Tibial nerve (tissue), 4 donors: ENCODE results near the gene LRRC8C. TPM values are rescaled to one million over a fixed set of nuclear protein-coding genes. Genes with fewer than 3 reads are reported as not detected.

Source experiments
- DNase-seq, 2 donors: peaks; one replicate each; pipeline ENCODE4 v3.0.0-alpha.2; 2019; ENCODE audit warnings: low spot score in 2 of 2
- H3K27ac ChIP-seq, 4 donors: fragments of 200-600 bp; sonication (generic) in 3 of 4; one replicate each; pipeline ENCODE4 v1.5.1; 2017 to 2019; ENCODE audit warnings: mild to moderate bottlenecking in 1 of 4
- H3K27me3 ChIP-seq, 2 donors: fragments of 200-600 bp; sonication (generic) in 1 of 2; one replicate each; pipeline versions ENCODE4 v1.5.1 to v1.6.0; 2017 to 2019
- H3K36me3 ChIP-seq, 3 donors: fragments of 200-600 bp; sonication (generic); one replicate each; pipeline ENCODE4 v1.5.1; 2018 to 2019
- H3K4me1 ChIP-seq, 4 donors: fragments of 200-600 bp; sonication (generic) in 3 of 4; one replicate each; pipeline ENCODE4 v1.5.1; 2017 to 2019
- H3K4me3 ChIP-seq, 4 donors: fragments of 200-600 bp; sonication (generic) in 3 of 4; one replicate each; pipeline ENCODE4 v1.5.1; 2017 to 2019; ENCODE audit warnings: mild to moderate bottlenecking in 1 of 4, moderate library complexity in 1 of 4
- H3K9me3 ChIP-seq, 4 donors: fragments of 200-600 bp; sonication (generic) in 3 of 4; one replicate each; pipeline ENCODE4 v1.5.1; 2017 to 2019
- EP300 ChIP-seq, 2 donors: sonication (generic); formaldehyde crosslinking; IDR thresholded peaks; one replicate each; pipeline ENCODE4 v1.6.1; 2017; ENCODE audit warnings: antibody characterized with exemption in 2 of 2, mild to moderate bottlenecking in 1 of 2
- POLR2A ChIP-seq, 2 donors: fragments of 450-650 bp; IDR thresholded peaks; one replicate each; pipeline ENCODE4 v1.6.1; 2017; ENCODE audit warnings: antibody characterized with exemption in 2 of 2, mild to moderate bottlenecking in 2 of 2, moderate library complexity in 2 of 2
- WGBS, 2 donors: methylation state at CpG; one replicate each; pipeline ENCODE4 v1.1.5; 2018; 5-methylcytosine and 5-hydroxymethylcytosine counted together
- total RNA-seq, 4 donors: library from RNA; depleted of rRNA; stranded (reverse); fragments of >200 nt; gene quantifications; one replicate each; pipeline ENCODE4 v1.1.0, GENCODE V29; 2016
- TF ChIP-seq, protein P1 (sequence below), 5 experiments: fragments of 200-600 bp in 3 of 5; fragments of 450-650 bp in 2 of 5; sonication (generic) in 3 of 5; IDR thresholded peaks; one replicate each; pipeline ENCODE4 v1.5.1; 2016 to 2019; ENCODE audit warnings: antibody characterized with exemption in 5 of 5, mild to moderate bottlenecking in 3 of 5, moderate library complexity in 2 of 5

Gene LRRC8C
- total RNA-seq, 4 donors from 2014 or later = 16.5 to 23.8 (median 20.2) TPM

DNA sequence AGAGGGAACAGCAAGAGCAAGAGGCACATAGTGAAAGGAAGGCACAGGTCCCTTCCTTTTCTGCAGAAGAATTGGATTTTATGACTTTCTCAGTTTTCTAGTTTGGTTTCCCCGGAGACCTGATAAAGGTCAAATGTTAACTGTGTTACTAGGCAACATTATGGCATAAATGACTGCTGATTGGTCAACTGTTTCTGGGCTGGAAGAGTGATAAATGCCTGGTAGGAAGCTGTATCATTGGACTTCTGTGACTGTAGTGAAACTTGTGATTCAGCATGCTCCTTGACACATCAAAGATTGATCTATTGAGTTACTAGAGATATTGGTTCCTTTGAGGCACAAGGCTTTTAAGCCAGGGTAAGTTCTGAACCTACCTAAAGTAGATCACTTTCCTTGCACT lies 55.7 kb downstream of the LRRC8C start:
- 60 to 72% methylated on average over 1 of the region's 1 CpG for WGBS, 2 donors

DNA sequence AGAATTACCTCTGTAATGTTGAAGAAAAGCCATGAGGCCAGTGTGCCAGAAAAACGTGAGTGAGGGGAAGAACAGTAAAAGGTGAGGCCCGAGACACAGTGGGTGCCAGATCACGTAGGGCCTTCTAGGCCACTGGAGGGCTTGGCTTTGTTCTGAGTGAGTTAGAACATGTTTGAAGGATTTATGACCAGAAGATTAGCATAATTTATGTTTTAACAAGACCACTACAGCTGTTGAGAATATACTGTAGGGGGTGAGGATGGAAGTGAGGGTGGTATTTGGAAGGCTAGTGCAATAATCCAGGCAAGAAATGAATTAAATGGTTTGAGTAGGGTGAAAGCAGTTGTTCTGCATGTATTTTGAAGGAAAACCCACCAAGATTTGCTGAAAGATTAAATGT lies 56.3 kb downstream of the LRRC8C start:
- H3K4me1 ChIP-seq = peaks cover 0 to 24% (median 7%) of the 10 kb centered on the region in 4 donors
- TF ChIP-seq EP300 (IDR thresholded peaks at IDR 0.05) (no peak), POLR2A (IDR thresholded peaks at IDR 0.05) (no peak)
- TF ChIP-seq, protein P1, sequence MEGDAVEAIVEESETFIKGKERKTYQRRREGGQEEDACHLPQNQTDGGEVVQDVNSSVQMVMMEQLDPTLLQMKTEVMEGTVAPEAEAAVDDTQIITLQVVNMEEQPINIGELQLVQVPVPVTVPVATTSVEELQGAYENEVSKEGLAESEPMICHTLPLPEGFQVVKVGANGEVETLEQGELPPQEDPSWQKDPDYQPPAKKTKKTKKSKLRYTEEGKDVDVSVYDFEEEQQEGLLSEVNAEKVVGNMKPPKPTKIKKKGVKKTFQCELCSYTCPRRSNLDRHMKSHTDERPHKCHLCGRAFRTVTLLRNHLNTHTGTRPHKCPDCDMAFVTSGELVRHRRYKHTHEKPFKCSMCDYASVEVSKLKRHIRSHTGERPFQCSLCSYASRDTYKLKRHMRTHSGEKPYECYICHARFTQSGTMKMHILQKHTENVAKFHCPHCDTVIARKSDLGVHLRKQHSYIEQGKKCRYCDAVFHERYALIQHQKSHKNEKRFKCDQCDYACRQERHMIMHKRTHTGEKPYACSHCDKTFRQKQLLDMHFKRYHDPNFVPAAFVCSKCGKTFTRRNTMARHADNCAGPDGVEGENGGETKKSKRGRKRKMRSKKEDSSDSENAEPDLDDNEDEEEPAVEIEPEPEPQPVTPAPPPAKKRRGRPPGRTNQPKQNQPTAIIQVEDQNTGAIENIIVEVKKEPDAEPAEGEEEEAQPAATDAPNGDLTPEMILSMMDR (IDR thresholded peaks at IDR 0.05) = no peak
- no peak overlapping the region for H3K4me3 ChIP-seq
- WGBS, 2 donors = 87 to 95% methylated on average over 3 of the region's 3 CpGs
- no peaks in the 10 kb centered on the region for H3K9me3 ChIP-seq
- H3K27me3 ChIP-seq = no peaks in the 10 kb centered on the region
- no peak overlapping the region for H3K27ac ChIP-seq
- H3K36me3 ChIP-seq = peaks cover 0 to 30% (median 0%) of the 10 kb centered on the region in 3 donors
- no peak for DNase-seq

More for the DNA sequence above, 55.7 kb downstream of the LRRC8C start:
- TF ChIP-seq, protein P1 (IDR thresholded peaks at IDR 0.05) = no peak
- TF ChIP-seq EP300 (IDR thresholded peaks at IDR 0.05) (no peak), POLR2A (IDR thresholded peaks at IDR 0.05) (no peak)
- no peak overlapping the region for H3K4me3 ChIP-seq
- H3K9me3 ChIP-seq = no peaks in the 10 kb centered on the region
- DNase-seq = no peak
- H3K27ac ChIP-seq = no peak overlapping the region
- H3K27me3 ChIP-seq = no peaks in the 10 kb centered on the region
- peaks cover 0 to 30% (median 0%) of the 10 kb centered on the region in 3 donors for H3K36me3 ChIP-seq
- peaks cover 0 to 19% (median 4%) of the 10 kb centered on the region in 4 donors for H3K4me1 ChIP-seq

DNA sequence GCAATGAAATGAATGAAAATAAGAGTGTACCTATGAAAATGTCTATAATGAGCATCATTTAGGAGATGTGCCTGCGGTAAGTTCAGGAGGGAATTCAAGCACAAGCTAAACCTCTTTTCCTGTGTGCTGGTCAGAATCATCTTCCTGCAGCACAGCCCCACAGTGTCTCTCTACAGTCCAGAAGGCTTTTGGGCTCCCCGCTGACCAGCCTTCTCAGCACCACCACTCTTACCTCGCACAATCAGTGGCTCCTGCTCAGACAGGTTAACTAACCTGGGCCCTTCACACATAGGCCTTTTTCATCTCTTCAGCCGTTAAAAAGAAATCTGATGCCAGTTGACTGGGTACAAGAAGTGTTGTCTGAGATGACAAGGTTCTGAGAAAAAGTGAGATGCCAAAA lies 57.7 kb downstream of the LRRC8C start:
- TF ChIP-seq, protein P1 (IDR thresholded peaks at IDR 0.05) = no peak
- TF ChIP-seq POLR2A (IDR thresholded peaks at IDR 0.05) (no peak), EP300 (IDR thresholded peaks at IDR 0.05) (no peak)
- Histone ChIP-seq H3K9me3 (no peaks in the 10 kb centered on the region), H3K27ac (no peak overlapping the region), H3K36me3 (peaks cover 0 to 30% (median 0%) of the 10 kb centered on the region in 3 donors), H3K4me3 (no peak overlapping the region), H3K27me3 (no peaks in the 10 kb centered on the region), H3K4me1 (peaks cover 0 to 34% (median 7%) of the 10 kb centered on the region in 4 donors)
- no peak for DNase-seq
- 84 to 93% methylated on average over 4 of the region's 4 CpGs for WGBS, 2 donors

DNA sequence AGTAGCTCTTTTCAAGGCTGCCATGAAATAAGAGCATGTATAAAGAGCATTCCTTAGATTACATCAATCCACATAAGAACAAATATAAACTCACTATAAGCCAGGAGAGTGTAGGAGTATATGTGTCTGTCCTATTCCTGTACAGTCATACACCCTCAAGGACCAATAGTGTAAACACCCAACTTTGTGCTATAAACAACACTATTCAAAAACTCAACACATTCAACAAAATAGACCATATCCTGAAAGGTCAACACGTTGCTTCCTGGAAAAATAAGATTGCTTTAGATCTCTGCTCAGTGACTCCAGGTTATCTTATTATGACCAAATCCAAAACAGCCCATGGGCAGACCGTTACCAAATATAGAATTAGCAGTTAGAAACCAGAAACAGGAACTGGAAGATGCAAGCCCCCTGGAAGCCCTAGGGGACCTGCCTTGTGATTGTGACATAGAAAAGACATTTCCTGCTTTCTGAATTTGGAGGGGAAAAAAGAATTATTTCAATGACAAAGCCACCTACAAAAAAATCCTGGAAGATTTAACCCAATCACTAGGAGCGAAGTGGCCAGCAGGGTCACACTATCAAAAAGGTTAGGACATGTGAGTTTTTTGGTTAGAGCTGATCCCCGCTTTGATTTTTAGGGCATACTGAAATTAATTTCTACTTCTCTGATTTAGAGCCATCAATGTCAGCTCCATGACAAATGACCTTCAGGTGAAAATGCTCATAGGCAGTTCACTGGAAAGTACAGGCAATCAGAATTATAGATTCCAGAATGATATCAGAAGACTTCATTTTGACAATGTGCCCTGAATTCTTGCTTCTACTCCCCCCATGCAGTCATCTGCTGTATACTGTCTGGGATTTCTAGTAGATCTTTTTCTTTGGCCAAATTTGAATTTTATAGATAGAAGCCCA lies 59.9 kb downstream of the LRRC8C start:
- Histone ChIP-seq H3K4me3 (no peak overlapping the region), H3K27me3 (no peaks in the 10 kb centered on the region), H3K9me3 (no peaks in the 10 kb centered on the region), H3K4me1 (peaks cover 0 to 52% (median 6%) of the 10 kb centered on the region in 4 donors), H3K36me3 (peaks cover 0 to 17% (median 0%) of the 10 kb centered on the region in 3 donors), H3K27ac (peak overlapping the region in 2 of 4 donors; percentile 41 to 46)
- WGBS, 2 donors = 55 to 66% methylated on average over 4 of the region's 4 CpGs
- no peak for DNase-seq
- TF ChIP-seq, protein P1 (IDR thresholded peaks at IDR 0.05) = no peak
- TF ChIP-seq EP300 (IDR thresholded peaks at IDR 0.05) (peak; percentile 55 to 63), POLR2A (IDR thresholded peaks at IDR 0.05) (no peak)

DNA sequence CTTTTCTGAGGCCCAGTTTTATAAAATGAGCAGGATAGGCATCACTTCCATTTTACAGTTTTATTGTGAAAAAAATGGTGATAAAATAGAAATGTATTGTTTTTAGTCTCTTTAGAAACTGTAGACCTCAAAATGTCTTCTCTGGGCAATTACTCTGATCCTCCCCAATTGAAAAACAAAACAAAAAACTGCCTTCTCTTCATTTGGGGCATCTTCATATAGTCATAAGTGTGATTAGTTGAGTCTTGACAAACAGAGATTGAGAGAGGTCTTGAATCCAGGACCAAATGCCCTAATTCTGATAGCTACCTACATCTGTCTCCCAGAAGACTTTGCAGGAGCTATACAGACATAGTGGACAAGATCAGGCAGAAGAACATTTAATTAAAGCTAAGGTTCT lies 62.9 kb downstream of the LRRC8C start:
- H3K36me3 ChIP-seq = no peaks in the 10 kb centered on the region
- no peak overlapping the region for H3K4me3 ChIP-seq
- TF ChIP-seq POLR2A (IDR thresholded peaks at IDR 0.05) (no peak), EP300 (IDR thresholded peaks at IDR 0.05) (no peak)
- TF ChIP-seq, protein P1 (IDR thresholded peaks at IDR 0.05) = no peak
- no peaks in the 10 kb centered on the region for H3K27me3 ChIP-seq
- no peak for DNase-seq
- H3K9me3 ChIP-seq = no peaks in the 10 kb centered on the region
- H3K27ac ChIP-seq = no peak overlapping the region
- peaks cover 0 to 56% (median 8%) of the 10 kb centered on the region in 4 donors for H3K4me1 ChIP-seq
